UCSD-AML1 (cell line): ENCODE data around the gene OGA.

Source experiments
- DNase-seq: peaks from one replicate; lab custom pipeline; 2025; ENCODE audit not compliant: unreplicated experiment; lab: John Stamatoyannopoulos, UW

The OGA gene

DNA sequence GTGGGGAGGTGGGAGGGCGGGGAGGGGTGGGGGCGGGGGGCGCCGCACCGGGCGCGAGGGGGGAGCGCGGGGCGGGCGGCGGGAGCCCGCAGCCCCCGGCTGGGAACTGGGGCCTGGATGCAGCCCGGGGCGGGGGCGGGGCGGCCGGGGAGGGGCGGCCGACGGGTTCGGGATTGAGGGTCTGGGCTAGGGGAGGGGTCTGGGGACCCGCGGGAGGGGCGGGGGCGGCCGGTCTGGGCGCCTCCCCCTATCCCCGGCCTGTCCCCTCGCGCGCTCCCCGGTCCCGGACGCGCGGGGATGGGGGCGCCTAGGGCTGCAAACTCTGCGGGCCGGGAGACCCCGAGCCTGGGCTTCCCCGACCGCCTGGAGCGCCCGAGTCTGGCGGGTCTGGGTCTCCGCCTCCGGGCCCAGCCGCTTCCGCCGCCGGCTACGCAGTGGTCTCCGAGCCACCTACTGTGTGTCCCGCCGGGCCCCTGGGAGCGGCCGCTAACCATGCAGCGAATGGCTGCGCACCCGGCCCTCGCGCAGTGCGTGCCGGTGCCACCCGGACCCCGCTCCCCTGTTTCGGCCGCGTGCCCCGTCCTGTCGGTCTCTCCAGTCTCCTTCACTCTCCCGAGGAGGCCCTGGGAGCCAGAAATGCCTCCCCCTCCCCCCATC is 42.0 kb downstream of the OGA start:
- DNase-seq, result no peak

DNA sequence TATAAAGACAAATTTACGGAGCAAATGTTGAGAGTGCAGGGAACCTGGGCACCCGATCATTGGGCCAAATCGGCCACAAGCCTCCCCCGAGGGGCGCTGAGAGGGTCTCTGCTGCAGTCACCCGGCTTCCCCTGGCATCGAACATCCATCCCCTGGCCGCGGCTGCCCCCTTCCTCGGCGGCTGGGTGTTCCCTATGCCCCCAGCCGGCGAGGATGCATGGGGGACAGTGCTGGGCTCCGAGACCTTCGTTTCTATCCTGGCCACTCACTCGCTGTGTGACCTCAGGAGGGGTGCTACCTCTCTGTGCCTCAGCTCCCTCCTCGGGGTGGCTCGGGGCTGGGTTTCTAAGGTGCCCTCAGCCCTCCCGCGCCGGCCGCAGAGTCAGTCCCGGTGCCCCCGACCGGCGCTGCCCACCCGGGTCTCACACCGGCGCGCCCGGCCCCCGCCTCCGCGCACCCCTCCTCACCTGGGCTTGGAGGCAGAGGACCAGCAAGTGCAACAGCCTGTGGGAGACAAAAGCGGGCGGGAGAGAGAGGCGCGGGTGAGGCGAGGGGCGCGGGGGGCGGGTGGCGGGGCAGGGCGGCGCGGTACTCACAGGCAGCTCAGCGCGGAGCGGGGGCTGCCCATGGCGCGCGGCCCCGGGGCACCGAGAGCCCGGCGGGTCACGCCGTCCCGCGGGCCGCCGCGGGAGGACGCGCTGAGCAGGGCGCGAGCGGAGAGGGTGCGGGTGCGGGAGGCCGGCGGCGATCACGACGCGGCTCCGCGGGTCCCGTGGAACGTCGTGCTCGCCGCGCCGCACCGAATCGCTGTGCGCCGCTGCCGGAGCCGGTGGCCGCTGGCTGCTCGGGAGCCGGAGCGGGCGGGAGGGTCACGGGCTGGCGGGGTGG is 42.7 kb downstream of the OGA start, which contains the start of gene FGF8:
Gene FGF8 (minus strand): TSS at position 842 of the 888 bp plus-strand sequence. CDS start 214 bp downstream, at position 628.
- no peak for DNase-seq

DNA sequence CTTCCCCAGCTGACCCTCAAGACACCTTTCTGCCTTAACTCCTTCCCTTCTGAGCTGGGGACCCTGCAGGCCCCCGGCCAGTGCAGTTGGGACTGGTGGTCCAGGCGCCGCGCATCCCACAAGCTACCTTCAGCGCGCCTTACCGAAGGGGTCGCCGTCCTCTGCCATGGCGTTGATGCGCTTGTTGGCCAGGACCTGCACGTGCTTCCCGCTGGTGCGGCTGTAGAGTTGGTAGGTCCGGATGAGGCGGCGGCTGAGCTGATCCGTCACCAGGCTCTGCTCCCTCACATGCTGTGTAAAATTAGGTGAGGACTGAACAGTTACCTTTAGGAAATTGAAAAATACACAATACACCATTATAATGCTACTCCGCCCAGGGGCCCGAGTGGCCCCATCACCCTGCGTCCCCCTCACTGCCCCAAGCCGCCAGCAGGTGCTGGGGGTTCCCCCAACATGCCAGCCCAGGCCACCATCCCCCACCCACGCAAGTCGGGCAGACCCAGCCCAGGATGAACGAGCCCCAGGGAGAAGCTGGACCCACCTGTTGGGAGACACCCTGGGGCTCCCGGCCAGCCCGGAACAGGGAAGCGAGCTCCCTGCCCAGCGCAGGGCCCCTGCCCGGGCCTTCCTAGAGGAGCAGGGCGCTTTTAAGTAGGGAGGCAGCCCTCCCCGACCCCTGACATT is 43.5 kb downstream of the OGA start:
- no peak for DNase-seq

DNA sequence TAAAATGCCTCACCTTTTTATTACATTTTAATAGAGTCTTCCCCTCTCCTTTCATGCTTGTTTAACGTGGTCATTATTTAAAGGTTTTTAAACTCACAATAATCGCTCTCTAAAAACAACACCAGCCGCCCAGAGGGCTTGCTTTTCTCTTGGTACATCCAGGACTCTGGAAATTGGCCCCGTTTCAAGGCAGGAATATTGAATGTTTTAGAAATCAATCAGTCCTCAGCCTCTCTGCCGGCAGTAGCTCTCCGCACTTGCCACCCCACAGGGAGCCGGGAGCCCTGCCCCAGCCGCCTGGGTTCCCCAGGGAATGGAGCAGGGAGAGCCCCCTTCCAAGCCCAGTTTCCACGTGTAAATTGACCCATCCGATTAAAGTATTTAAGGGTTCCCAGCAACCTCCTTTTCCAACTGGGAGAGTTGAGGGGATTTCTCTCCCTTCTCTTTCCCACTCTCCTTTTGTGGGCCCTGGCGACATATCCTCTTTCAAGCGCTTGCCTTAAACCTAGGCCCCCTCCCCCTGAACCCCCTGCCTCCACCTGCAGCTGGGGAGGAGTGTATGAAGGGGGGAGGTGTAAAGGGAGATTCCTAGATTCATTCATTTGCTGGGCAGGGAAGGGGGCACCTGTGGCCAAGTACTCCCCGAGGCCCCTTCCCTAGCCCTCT is 44.2 kb downstream of the OGA start:
- no peak for DNase-seq

DNA sequence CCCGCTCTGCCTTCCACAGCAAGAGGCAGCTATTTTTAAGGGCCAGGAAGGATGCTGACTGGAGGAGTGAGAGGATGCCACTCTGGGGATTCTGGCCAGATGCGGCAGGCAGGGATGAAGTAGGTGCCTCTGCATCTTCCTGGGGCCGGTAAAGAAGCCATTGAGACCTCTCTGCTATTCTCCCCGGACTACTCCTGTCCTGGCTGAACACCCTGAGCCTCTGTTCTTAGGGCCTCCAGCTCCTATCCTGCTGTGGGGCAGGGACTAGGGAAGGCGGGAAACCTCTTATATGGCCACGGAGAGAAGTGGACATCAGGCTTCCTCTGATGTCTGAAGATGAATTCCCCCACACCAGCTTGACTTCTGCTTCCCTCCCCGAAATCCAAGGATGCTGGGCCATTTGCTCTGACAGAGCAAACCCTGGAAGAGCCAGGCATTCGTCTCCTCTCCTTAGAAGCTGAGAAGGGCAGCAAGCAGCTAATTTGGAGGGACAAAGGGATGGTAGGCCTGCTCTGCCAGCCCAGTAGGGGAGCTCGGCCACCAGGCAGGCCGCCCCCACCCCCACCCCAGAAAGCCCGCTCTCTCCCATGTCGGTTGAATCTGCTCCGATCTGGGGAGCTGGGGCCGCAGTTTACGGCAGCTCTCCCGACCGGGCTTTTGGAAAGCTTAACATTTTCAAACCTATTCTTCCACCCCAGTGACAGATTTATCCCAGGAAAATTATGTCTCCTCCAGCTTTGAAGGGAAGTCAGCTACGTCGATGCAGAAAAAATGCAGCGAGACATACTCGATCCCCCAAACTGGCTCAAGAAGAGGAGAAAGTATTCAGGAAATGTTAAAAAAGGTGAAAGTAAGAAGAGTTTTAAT is 45.1 kb downstream of the OGA start:
- no peak for DNase-seq

DNA sequence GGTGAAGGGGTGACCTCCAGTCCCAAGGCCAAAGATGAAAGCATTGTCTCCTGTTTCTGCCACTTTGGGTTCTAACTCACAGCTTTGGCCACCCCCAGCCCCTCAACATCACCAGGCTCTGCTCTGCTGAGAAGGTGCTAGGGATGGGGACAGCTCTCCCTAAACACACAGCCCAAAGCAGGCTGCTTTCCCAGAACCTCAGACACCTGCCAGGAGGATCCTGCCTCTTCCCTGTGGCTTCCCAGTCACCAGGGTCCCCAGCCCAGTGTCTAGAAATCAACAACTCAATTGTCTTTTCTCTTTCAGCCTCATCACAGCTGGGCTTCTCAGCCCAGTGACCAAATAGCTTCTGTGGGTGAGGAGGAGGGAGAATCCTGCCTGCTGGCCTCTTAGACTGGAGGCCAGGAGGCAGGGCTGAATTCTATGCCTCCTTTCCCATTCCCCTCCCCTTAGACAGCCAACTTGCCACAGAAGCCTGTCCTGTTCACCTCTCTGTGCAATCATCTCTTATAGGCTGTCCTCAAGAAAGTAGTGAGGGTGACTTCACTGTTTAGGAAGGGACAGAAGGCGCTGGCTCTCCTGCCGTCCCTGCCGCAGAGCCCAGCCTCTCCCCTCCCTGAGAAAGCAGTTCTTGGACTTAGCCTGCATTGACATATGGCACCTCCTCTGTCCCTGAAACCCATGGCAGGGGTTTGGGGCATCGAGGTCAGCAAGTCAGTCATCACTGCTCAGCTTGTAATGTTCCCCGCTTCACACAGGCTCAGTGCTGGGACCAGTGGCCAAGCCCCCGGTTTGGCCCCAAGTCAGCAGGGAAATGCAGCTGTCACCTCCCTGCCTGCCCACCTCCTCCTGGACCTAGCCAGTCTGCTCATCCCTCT is 46.0 kb downstream of the OGA start:
- no peak for DNase-seq

DNA sequence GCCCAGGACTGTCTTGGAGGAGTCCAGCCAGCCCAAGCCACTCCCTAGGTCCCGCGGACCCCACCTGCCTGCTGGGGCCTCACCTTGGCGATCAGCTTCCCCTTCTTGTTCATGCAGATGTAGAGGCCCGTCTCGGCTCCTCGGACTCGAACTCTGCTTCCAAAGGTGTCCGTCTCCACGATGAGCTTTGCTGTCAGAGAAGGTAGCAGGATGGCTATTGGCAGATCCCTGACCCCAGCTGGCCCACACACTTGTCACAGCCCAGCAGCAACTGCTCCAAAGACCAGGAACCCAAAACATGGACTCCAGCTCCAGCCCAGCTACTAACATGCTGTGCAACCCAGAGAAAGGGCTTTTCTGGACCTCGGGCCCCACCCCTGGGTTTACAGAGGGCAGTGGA is 46.9 kb downstream of the OGA start:
- DNase-seq, result no peak

DNA sequence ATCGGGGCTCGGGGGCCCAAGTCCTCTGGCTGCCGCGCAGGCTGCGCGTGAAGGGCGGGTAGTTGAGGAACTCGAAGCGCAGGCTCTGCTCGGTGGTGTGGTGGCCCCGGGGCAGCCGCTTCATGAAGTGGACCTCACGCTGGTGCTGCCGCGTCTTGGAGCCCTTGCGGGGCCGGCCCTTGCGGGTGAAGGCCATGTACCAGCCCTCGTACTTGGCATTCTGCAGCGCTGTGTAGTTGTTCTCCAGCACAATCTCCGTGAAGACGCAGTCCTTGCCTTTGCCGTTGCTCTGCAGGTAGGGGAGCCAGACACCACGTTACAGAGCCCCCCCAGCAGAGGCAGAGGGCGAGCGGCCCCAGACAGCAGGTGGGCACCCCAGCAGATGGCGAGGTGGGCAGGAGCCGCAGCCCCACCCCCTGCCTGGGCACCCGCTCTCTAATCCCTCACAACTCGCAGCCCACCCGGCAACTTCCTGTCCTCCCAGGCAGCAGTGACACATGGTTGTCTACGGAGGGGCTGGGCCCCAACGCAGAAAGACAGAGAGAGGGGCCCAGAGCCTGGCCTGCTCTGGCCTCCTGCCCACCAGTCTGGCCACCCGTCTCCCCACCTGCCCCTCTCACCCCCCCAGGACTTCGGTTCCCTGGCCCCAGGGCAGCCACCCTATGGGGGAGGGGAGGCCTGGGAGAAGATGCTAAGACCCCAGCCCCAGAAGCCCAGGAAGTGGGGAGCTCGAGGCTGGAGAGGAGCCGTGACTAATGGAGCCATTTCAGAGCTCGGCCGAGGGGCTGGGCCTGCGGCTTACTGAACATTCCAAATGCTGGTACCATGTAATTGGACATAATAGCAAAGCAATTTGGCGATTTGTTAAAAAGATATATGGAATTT is 47.7 kb downstream of the OGA start:
- no peak for DNase-seq

DNA sequence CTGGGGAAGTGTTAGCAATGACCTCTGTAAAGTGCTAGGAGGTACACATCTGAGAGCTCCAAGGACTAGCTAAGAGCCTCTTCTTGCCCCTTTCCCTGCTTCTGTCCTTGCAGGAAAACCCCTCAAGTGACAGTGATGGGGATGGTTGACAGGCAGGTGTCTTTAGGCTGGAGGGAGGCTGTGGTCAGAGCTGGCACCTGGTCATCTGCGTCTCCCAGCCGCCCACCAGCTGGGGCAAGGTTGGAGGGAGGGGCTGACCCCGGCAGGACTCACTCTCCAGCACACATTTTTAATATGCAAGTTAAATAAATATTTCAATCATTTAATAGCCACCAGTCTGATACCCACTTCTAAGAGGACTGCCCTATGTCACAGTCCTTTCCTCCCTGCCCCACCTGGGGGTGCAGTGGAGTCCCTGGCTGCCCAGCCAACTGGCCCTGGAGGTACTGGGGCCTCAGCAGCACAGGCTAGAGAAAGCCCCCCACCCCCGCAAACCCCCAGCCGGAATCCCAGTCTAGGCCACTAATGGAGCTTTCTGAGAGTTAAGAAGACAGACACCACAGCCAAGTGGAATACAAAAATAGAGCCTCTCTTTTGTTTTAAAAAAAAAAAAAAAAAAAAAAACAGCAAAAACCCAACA is 48.6 kb downstream of the OGA start:
- DNase-seq, result no peak

DNA sequence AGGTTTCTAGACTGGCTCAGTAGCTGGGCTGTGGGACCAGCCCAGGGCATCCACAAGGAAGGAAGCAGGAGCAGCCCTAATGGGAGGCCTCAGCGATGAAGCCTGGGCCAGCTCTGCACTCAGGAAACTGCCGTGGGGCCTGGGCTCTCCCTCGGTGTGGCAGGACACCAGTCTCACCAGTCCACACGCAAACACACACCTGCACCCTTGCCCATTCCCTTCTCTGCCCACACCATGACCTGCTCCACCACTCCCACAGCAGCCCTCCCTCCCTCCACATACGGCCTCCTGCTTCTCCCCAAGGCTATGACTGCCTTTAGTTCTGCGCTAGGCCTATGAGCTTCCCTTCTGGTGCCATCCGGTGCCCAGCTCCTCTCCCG is 49.5 kb downstream of the OGA start:
- no peak for DNase-seq

DNA sequence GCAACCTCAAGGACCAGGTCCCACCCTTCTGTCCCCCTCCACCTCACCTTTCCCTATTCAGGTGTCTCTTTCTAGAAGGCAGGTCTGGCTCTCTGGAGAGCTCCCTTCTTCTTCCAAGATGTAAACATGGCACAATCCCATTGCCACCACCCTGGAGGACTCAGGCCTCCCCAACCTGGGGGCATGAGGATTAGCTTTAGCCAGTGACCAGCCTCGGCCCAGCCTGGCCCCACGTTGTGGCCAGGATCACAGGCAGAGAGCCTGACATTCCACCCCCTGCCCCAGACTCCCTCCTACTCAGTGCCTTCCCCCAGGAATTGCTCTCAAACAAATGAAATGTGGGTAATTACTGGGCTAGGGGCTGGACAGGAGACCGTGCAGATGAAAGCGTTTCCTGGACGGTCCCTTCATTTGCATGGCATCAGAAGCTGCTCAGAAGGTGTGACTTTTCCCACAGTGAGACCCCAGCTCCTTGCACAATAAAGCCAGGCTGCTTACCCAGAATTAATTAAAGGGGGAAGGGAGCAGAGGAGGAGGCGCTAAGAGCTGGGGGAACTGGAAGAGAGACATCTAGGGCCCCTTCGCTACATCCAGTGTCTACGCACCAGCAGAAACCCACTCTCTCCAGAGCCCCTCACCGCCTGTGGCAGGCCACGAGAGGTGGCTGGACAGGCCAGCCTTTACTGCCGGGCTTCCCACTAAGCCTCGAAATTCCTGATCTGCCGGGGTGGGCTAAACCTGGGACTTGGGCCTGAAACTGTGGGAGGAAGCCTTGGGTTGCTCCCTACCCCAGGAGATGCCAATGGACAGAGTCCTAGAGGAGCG is 50.1 kb downstream of the OGA start:
- no peak for DNase-seq

DNA sequence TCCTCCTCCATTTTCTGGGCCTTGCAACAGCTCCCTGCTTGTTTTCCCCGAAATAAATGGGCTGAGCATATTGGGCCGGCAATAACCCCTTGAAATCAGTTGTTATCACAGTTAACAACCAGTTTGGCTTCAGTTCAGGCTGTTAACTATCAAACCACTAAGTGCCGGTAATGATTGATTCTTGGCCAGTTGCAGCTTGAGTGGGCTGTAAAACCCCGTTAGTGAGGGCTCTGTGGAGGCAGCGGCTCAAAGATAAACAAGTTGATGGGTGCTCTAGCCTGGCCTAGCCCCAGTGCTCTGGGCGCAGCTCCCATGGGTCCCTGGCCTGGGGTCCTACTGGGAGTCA is 50.7 kb downstream of the OGA start:
- DNase-seq, result no peak

DNA sequence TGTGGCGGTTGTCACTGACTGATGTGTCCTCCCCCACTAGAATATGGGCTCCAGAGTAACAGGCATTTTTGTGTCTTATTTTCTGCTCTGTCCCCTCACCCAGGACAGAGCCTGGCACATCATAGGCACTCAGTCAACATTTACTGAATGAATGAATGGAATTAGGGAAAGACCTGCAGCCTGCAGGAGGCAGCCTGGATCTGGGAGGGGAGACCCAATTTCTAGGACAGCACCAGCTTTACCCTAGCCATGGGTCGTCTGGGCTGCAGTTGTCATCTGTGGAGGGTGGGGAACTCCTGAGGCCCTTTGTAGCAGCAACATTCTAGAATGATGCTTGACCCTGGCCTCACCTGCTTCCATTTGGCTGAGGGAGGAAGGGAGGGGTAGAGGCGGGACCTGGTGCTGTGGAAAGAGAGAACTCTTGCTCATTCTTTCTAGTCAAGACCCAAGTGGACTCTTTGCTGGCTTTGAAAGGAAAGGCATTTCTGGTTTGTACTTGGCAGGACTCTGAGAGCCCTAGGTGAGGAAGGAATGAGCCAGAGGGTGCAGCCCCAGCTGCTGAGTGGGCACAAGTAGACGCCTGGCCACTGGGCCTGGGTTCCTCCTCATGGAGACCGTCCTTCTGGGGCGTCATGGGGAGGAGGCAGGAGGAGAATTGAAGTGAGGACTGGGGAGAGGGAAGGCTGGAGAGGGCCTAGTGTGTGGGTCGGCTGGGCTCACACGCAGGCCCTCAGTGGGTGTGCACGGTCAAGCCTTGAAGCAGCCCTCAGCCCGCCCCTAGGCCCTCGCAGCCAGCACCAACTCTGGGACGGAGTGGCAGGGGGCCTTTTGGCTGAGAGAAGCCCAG is 51.3 kb downstream of the OGA start:
- no peak for DNase-seq

DNA sequence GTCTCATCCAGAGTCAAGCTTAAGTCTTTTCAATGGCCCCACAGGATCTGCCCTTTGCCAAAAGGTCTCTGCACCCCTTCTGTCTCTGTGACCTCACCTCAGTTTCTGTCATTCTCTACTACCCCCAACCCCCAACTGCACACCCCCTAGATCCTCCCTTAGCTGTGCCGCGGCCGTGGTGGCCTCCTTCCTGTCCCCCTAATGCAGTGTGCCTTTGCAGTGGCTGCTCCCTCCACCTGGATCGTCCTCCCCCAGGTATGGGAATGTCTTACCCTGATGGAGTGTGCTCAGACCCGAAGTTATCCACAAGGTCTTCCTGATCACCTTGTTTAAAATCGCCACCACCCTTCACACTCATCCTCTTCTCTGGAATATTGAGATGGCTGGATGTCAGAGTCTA is 51.9 kb downstream of the OGA start:
- DNase-seq, result no peak

DNA sequence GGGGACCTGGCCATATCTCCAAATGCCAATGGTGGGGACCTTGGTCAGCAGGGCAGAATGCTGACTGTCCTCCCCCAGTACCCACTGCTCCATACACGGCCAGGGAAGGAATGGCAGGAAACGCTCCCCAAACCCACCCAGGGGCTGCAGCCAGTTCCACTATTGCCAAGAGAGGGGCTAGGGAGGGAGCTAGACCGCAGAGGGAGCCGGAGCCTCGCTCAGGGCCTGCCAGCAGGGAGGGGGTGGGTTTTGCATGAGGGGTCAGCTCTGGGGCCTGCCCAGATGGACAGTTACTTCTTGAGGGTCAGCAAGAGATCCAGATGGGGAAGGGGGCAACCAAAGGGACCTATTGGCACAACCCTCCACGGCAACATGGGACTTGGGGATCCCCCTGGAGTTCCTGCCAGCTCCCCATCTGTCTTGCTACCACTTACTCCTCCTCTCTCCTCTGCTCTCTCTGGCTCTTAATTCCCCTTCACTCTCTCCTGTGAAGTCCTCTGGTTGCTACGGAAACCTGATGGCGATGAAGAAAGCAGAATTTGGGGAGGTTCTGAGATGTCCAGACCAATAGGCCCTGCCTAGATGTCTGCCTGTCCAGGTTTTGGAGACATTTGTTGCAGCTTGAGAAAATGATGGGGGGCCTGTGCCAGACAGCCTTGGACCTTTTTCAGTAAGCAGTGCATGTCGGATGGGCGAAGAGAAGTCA is 55.0 kb downstream of the OGA start:
- DNase-seq, result no peak

DNA sequence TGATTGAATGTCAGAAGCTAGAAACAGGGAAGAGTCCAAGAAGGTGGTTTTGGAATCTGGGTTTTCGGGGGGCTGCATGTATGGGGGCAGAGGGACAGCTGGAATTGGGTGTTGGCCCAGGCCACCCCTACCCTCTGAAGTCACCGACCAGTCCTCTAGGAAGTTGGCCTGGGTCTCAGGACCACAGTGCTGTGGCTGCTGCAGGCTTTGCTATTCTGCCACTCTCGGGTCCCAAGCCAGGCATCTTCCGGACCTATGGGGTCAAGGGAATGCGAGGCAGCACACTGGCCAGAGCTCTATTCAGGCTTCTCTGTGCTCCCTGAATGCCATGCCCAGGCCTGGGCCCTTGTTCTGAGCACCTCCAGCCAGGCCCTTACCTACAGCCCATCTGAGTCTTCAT is 55.5 kb downstream of the OGA start:
- no peak for DNase-seq
